ENCODE data around the gene NOCT.

DNA sequence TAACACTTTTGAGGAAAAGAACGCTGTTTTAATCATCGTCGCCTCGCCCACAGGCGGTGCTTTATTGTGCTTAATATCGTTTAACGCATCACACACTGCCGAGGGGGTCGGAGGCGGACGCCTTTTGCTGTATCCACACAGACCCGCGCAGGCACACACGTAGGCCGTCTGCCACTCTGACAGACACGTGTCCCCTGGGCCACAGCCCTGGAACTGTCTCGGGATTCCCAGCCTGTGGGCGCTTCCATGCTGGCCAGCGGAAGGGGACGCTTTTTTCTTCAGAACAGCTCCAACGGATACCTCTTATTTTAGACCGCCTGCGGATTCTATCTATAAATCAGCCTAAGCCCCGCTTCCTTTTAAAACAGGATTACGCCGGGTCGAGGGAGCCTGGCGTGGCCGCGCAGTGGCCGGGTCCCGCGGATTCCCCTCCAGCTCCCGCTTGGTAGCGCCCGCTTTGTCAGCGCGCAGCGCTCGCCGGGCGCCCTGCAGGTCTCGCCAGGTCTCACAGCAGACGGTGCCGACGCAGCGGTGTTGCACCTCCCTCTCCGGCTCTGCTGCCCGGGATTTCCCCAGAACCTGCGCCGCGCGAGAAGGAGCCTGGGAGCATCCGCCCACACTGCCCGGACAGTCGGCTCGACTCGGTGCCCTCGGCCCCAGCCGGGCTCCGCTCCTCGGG lies at the start of gene NOCT:
- TF ChIP-seq, protein P1, sequence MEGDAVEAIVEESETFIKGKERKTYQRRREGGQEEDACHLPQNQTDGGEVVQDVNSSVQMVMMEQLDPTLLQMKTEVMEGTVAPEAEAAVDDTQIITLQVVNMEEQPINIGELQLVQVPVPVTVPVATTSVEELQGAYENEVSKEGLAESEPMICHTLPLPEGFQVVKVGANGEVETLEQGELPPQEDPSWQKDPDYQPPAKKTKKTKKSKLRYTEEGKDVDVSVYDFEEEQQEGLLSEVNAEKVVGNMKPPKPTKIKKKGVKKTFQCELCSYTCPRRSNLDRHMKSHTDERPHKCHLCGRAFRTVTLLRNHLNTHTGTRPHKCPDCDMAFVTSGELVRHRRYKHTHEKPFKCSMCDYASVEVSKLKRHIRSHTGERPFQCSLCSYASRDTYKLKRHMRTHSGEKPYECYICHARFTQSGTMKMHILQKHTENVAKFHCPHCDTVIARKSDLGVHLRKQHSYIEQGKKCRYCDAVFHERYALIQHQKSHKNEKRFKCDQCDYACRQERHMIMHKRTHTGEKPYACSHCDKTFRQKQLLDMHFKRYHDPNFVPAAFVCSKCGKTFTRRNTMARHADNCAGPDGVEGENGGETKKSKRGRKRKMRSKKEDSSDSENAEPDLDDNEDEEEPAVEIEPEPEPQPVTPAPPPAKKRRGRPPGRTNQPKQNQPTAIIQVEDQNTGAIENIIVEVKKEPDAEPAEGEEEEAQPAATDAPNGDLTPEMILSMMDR (IDR thresholded peaks at IDR 0.05): no peak
- no peak for TF ChIP-seq EZH2phosphoT487 (IDR thresholded peaks at IDR 0.05)
- no peak for TF ChIP-seq EZH2 (IDR thresholded peaks at IDR 0.05)
